LNCAP (cell line): ENCODE results near the gene C17orf50.

ENCODE experiments used
- TF ChIP-seq, protein P1 (sequence below): fragments of 450-650 bp; IDR thresholded peaks from 2 replicates; pipeline ENCODE4 v1.5.1; 2017; ENCODE audit warnings: mild to moderate bottlenecking

C17orf50 gene

DNA sequence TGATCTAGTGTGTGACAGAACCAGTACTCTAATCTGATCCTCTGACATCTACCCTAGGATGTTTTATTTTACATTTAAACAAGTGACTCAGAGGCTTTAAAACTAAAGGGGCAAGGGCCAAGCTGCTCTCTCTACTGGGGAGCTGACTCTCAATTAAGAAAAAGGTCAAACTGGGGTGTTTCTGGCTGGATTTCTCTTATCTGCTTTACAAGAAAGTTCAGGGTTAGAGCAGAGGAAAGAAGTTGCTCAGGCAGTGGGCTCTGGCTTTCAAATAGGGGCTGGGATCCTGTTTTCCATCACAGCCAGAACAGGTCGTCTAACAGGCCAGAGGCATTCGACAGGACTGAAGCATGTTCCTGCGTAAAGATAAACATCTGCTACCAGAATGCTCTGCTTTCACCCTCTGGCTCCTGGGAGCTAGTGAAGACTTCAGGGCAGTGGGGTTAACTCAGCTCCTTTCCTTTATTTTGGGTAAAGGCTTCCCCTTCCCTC is 26.3 kb downstream of the C17orf50 start:
- TF ChIP-seq, protein P1, sequence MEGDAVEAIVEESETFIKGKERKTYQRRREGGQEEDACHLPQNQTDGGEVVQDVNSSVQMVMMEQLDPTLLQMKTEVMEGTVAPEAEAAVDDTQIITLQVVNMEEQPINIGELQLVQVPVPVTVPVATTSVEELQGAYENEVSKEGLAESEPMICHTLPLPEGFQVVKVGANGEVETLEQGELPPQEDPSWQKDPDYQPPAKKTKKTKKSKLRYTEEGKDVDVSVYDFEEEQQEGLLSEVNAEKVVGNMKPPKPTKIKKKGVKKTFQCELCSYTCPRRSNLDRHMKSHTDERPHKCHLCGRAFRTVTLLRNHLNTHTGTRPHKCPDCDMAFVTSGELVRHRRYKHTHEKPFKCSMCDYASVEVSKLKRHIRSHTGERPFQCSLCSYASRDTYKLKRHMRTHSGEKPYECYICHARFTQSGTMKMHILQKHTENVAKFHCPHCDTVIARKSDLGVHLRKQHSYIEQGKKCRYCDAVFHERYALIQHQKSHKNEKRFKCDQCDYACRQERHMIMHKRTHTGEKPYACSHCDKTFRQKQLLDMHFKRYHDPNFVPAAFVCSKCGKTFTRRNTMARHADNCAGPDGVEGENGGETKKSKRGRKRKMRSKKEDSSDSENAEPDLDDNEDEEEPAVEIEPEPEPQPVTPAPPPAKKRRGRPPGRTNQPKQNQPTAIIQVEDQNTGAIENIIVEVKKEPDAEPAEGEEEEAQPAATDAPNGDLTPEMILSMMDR, result no peak

DNA sequence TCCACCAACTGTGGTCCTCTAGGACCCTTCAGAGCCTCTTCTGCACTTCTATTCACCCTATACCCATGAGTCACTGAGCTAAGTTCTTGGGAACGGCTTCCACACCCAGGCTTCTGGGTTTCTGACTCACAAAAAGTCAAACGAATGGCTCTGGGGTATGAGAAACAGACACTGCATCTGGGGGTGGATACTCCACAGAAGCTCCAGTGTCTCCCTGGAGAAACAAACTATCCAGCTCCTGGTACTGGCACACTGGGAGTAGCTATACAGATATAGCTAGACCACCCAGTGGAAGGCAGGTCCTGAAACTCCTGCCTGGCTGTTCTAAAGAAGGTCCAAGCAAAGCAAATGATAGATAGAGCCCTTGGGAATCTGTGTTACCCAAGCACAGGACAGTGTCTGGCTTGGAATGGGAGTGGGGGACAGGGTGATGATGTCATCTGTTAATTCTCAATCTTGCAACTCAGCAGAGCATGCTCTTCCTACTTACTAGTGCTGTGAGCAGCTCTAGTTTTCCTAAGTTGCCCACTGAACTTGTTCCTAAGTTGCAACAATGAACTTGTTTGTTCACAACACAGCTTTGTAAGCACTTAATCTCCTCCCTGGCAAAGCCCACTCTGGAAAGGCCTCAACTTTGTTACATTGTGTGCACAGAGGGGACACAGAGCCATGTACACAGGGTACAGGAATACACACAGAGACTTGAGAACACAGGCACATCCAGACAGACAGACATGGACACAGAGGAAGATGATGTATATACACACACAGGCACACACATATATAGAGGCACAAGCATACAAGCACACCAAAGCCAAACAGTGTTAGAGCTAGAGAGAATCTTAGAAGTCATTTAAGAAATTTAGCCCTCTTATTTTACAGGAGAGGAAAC is 28.0 kb downstream of the C17orf50 start:
- TF ChIP-seq, protein P1, result no peak

DNA sequence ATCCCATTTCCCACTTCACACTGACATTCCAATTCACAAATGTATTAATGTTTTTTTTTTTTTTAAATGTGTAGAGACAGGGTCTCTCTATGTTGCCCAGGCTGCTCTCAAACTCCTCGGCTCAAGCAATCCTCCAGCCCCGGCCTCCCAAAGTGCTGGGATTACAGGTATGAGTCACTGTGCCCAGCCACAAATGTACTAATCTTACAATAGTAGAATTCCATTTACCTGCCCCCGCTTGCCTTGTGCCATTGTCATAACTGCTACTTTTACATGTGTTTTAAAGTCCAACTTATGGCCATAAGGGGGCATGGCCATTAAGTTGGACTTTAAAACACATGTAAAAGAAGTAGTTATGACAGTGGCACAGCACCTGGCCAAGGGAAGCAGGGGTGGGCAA is 30.2 kb downstream of the C17orf50 start:
- TF ChIP-seq, protein P1, result no peak

DNA sequence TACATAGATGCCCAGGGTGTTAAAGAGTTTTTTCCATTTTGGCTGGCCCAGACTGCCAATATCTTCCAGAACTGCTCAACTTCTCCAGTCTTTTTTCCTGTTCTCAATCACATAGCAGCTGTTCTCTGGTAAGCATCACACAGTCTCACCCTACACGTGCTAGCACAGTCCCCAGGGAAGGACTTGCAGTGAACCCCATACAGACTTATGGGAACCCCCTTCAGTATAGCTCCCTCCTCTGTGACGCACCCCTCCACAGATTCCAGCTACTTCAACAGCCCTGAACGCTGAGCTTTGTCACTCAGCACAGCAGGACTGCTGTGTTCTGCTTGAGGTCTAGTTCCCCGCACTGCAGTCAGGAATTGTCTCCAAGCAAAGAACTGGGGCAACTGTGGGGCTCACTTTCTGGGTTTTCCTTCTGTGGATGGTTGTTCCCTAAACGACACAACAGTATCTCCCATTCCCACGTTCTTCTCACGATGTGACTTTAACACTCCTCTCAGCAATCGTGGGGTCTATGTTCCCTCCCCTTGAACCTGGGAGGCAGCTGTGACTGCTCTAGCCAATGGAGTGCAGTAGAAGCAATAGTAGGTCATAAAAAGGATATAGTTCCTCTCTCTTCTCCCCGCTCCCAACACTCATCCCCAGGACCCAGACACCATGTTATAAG is 31.1 kb downstream of the C17orf50 start:
- TF ChIP-seq, protein P1, result no peak

DNA sequence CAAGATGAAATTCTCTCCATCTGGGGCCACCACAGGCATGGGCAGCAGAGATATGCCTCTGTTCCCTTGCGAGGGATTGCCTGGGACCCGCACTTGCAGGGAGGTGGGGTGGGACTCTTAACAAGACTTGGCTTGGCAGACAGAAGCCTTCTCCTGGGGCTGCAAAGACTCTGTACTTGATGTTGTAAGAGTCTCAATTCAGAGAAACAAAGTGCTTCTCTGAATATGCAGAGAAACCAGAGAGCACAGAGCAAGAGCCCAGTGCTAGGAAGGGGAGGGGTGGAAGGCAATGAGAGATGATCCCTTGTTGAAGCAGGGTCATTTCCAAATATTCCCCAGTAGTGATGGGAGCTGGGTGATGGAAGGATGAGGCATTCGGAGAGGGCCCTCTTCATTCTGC is 32.6 kb downstream of the C17orf50 start:
- TF ChIP-seq, protein P1, result no peak

DNA sequence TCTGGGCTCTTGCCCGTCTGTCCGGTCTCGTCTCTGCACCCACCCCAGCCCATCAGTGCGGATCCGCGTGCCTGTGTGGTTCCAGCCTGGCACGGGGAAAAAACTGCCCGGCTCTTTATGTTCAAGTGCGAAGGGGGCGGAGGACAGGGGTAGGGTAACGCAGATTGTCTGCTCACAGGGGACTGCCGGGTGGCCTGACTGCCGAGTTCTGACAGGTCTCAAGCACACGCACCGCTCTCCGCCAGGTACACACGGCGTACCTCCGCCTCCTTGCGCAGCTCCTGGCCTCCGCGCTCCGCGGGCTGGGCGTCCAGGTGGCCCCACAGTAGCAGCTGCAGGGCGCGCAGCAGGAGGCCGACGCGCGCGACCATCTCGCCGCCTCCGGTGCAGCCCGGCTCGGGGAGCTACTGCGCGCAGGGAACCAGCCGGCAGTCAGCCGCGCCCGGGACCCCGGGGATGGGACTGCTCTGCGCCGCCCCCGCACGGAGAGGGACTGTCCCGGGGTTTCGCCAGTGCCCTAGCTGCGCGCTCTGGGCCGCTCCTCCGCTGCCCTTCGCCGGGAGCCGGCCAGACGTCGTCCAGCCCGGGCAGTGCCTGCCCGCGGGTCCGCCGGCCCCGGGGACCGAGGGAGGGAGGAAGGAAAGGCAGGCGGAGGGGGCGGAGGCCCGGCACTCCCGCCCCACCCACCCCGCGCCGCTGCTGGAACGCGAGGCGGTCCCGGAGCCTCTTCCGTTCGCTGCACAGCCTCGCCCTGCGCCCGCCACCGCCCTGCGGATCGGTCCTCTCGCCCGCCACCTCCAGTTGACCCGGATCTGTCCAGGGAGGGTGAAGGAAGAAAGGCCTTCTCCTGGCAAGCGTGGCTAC is 34.6 kb downstream of the C17orf50 start, which contains the start of gene MMP28:
TSS of gene MMP28 (minus strand) at position 635 of the 864 bp plus-strand sequence. CDS start at position 371, 264 bp downstream.
- TF ChIP-seq, protein P1, result no peak

DNA sequence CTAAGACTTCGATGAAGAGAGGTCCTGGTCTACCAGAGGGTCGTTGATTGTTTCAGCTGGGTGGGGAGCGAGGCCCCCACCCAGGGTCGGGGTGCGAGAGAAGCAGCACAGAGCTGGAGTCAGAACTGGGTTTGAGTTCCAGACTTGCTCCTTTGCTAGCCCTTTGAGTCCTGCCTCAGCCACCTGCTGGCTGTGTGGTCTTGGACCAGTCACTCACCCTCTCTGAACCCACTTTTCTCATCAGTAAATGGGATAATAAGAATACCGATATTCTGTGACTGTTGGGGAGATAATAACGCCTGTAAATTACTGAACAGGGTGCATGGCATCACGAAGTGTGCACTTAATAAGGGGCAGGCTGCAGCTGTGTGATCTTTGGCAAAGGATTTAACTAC is 35.2 kb downstream of the C17orf50 start:
- TF ChIP-seq, protein P1, result no peak
